HG02798 (cell line): ENCODE measurements around the gene PSMC3IP.
"Not testable (repeated sequence)": the region's sequence is repeated elsewhere in the genome, so short reads cannot be mapped to it uniquely, and the experiment has no call there.

Experiments used
- ATAC-seq: cut with Tn5 transposase; IDR thresholded peaks from one replicate; pipeline ENCODE4 v1.9.1; 2021; ENCODE audit warnings: mild to moderate bottlenecking; ENCODE audit not compliant: unreplicated experiment, poor library complexity

Gene PSMC3IP, protein sequence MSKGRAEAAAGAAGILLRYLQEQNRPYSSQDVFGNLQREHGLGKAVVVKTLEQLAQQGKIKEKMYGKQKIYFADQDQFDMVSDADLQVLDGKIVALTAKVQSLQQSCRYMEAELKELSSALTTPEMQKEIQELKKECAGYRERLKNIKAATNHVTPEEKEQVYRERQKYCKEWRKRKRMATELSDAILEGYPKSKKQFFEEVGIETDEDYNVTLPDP

GRCh38 chr17:42577532-42578281, at the start of gene PSMC3IP:
PSMC3IP (minus strand) TSS chr17:42577729; CDS start chr17:42577686, 43 bp downstream.
- ATAC-seq: peak; percentile 79

- ATAC-seq: no peak
Measured at GRCh38 chr17:42623732-42624596, 46.4 kb upstream of the PSMC3IP start.

DNA sequence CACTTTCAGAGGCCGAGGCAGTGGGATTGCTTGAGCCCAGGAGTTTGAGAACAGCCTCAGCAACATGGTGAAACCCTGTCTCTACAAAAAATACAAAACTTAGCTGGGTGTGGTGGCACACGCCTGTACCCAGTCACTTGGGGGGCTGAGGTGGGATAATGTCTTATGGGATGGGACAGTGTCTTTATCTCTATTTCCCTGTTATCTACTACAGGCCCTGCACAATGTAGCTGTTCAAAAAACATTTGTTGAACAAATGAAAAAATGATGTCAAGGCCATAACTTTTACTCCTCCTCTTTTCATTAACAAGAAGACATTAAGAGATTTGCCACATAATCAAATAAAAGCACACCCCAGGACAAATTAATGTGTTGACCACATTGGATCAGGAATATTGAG, 45.7 kb upstream of the PSMC3IP start:
- ATAC-seq: no peak

DNA sequence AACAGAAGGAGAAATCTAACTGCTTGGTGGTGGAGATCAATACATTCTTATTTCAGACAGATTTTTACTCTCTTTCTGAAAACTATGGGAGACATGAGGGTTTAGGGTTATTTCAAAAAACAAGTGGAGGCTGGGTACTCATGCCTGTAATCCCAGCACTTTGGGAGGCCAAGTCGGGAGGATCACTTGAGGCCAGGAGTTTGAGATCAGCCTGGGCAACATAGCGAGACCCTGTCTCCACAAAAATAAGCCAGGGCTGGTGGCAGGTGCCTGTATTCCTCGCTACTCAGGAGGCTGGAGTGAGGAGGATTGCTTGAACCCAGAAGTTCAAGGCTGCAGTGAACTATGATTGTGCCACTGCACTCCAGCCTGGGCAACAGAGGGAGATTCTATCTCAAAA, 44.5 kb upstream of the PSMC3IP start:
- ATAC-seq: not testable (repeated sequence)

DNA sequence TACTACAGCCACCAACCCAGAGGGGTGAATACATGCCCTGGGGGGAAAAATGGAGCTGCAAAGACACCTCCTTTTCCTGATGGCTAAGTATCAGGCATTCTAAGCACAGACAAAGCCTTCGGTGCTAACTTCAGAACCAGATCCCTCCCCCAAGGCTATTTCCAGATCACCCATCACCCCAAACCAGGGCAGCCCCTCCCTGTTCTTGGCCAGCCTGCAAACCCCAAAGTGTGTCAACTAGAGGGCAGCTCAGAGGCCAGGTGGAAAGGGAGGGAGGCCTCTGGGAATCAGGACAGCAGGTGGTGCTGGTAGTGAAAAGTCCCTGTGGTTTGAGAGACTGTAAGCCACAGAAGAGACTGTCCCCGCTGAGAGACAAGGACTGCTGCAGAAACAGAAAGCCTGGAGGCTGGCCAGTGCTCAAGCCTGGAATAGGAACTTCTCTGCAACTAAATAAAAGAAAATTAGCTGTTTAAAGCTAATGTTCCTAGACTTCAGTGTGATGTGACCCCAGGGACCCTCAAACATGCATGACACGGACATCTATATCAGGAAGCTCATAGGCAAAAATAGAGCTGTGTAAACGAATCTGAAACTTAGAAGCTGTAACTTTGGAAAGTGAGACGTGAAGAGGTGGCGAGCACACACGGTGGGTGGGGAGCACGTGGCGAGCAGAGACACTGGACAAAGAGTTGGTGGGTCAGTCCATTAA, 41.1 kb upstream of the PSMC3IP start:
- peak; percentile 76 for ATAC-seq

DNA sequence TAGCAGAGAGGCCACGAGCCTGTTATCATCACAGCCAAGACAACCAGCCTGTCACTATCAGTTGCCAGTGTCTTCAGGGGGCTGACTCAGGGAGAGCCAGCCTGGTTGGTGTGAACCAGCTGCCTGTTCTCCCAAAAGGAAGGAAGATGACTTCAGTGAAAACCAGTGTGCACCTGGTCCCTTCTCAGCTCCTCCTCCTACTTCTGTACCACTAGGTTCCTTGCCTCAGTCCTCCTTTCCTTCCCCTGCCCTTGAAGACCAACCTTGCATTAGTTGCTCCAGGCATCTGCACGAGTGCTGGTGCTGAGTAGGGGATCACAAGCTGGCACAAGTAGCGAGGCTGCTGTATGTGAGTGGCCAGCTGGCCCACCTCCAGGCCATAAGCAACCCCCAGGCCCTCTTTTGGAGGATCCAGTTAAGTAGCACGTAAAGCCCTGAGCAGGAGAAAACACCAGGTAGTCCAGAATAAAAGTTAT, 40.5 kb upstream of the PSMC3IP start:
- ATAC-seq: peak; percentile 19

DNA sequence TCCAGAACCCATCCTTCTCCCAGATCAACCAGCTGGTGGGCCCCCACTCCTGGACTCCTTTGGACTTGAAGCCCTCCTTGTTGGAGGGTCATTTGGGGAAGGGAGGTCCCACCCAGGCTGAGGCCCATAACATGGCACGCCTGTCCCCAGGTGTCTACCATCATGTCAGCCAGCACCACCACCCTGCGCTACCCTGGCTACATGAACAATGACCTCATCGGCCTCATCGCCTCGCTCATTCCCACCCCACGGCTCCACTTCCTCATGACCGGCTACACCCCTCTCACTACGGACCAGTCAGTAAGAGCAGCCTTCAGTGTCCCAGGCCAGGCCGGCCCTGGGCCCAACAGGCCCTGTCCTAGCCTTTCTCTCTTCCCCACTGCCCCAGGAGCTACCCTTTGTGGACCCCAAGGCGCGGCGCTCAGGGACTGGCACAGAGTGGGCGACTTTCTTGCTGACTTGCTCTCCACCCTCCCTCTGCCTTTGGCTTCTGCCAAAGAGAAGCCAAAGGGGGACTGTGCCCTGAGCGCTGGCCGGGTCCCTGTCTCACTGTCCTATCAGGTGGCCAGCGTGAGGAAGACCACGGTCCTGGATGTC, 36.3 kb upstream of the PSMC3IP start:
- ATAC-seq: no peak

- ATAC-seq: no peak
Measured at GRCh38 chr17:42612013-42612412, 34.5 kb upstream of the PSMC3IP start.

DNA sequence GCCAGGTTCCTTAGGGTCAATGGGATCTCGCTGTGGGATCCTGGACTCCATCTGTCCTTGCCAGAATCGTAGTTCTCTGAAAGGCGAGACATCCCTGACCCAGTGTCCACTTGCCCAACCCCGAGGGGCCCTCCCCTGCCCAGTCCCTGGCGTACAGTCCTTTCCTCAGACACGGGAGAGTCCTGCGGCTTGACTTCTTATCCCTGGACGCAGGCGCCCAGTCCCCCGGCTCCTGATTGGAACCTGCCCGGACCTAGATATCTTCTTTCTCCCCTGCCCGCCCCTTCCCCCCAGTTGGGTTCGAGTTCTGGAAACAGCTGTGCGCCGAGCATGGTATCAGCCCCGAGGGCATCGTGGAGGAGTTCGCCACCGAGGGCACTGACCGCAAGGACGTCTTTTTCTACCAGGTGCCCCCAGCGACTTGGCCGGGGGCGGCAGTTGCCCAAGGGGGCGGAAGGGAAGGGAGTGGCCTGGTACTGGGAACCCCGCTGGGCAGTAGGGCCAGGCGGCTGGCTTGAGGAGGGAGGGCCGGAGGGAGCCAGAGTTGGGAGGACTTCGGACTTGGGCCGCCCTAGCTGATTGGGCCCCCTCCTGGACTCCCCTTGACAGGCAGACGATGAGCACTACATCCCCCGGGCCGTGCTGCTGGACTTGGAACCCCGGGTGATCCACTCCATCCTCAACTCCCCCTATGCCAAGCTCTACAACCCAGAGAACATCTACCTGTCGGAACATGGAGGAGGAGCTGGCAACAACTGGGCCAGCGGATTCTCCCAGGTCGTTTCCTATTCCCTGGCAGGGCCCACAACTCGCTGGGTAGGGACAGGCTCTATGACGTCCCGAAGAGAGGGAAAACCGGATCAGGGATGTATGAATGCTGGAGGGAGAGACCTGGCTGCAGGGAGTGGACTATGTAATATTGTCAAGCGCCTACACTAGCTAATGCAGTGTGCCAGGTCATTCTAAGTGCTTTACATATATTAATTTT, 32.6 kb upstream of the PSMC3IP start:
- ATAC-seq: not testable (repeated sequence)

DNA sequence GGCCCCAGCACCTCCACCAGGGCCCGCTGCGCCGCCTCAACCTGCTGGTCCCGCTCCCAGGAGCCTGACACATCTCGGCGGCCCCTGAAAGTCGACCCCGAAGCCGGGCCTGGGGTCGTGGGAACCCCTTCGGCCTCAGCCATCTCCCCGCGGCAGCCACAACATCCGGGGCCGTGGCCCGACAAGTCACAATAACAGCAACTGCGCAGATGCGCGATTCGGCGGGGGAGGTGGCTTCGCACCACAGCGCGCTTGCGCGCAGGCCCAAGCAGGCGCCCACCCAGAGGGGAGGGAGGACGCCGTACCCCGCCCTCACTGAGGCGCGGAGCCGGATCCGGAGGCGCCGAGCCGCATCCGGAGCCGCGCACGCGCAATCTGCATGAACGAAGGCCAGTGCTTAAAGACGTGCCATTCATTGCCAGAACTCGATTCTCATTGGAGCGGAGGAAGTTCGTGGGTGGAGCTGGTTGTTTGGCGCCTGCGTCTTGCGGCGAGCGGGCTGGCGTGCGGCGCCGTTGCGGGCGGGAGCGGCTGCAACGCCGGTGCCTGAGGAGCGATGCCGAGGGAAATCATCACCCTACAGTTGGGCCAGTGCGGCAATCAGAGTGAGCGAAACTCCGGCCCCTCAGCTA, 31.8 kb upstream of the PSMC3IP start, which contains the start of the genes RETREG3 and TUBG1:
TSS of gene RETREG3 (minus strand) at position 193 of the 632 bp plus-strand sequence. CDS start at position 143, 50 bp downstream.
TSS of gene TUBG1 (plus strand) at position 502 of the 632 bp plus-strand sequence. CDS start at position 557, 55 bp downstream.
- peak; percentile 96 for ATAC-seq

DNA sequence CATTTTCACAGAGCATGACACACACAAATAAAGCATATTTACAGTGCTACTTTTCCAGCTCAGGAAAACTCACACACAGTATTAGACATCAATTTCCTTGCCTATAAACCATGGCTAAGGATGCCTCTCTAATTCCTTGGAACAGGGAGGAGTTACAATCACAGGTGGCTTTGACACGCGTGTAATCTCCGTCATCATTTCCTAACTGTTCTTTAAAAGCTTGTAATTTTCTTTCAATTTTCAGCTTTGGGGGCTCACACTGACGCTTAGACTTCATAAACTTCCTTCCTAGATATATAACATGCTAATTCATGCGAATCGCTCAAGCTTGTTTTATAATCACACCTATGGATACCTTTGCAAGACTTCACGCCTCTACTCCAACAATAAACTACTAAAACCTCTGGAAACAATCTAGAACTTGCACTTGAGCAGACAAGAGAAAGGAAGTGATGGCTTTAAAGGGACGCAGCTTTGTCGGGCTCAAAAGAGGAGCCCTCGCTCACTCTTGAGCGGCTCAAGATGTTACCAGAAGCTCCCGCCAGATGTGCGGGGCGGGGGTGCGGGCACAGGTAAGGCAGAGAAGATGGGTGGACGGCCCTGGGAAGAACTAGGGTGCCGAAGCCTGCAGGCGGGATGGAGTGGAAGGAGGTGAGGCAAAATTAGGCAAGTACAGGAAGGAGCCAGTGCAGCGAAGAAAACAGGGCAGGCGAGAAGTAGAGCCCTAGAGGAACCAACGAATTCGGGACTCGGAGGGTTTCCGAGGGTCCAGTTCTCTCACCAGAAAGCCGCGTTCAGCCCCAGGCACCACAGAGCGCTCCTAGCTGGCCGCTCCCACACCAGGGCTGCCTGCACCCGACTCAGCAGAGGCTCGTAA, 31.0 kb upstream of the PSMC3IP start:
- peak; percentile 29 for ATAC-seq

DNA sequence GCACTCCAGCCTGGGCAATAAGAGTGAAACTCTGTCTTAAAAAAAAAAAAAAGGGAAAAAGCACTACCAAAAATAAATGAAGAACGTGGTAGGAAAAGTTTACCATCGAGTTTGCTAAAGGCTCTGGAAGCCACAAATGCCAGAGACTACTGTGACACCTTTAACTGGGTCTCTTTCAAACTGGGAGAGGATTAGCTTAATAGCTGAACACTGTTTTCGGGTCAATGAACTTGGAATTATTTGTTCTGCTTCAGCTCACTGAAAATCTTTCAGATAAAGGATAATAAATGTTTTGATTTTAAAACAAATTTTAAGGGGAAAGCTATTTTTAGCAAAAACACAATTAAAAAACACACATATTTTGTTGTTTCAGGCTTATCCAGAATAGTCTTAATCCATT, 30.2 kb upstream of the PSMC3IP start:
- no peak for ATAC-seq

- ATAC-seq: no peak
Measured at GRCh38 chr17:42603318-42603717, 25.8 kb upstream of the PSMC3IP start.

DNA sequence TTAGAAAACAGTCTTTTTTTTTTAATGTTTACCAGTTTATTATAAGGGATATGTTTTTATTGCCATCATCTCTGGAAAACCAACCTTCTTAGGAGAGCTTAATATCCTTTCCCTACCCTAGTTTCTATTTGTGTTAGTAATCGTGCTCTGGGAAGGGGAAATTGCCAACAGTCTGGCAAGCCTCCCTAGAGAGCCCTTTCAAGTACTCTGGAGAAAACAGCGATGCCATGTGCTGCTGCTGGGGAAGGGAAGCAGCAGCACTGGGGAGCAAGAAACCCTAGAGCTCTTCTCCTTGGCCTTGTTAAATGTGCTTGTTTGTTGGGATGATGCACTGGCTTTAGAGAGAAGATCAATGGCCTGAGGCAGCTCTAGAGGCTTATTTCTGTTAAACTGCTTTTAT, 21.4 kb upstream of the PSMC3IP start:
- no peak for ATAC-seq

DNA sequence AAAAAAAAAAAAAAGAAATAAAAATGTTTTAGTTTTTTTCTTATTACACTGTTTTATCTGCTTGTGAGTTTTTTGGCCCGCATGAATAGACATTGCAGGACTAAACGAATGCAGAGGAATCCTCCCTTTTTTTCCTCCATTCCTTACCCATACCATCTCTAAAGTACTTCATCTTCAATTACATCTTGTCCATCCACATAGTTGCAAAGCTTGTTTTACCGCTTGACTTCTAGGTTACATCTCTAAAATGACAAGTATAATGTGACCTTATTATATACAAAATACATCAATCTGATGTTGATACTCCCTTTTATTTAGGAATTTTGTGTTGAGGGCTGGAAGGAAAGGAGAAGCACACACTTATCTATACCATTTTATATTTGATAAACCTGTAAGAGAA, 18.9 kb upstream of the PSMC3IP start:
- no peak for ATAC-seq

- ATAC-seq: no peak
Measured at GRCh38 chr17:42591411-42591810, 13.9 kb upstream of the PSMC3IP start.

DNA sequence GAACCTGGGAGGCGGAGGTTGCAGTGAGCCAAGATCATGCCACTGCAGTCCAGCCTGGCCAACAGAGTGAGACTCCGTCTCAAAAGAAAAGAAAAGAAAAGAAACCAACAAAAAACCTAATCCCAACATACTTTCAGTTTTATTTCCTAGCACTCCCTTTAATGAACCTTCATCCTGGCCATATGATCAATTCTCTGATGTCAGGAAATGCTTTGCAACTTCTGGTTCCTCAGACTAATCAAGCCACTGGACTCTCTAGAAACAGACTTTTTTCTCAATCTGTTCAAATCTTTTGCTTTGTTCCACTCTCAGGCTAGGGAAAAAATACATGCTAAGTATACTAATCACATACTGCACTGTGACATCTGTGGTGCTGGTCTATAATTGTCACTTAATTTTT, 13.4 kb upstream of the PSMC3IP start:
- no peak for ATAC-seq
